ENCODE results near the gene STARD6.
"Not testable (repeated sequence)": the region's sequence is repeated elsewhere in the genome, so short reads cannot be mapped to it uniquely, and the experiment has no call there.

The STARD6 gene

DNA sequence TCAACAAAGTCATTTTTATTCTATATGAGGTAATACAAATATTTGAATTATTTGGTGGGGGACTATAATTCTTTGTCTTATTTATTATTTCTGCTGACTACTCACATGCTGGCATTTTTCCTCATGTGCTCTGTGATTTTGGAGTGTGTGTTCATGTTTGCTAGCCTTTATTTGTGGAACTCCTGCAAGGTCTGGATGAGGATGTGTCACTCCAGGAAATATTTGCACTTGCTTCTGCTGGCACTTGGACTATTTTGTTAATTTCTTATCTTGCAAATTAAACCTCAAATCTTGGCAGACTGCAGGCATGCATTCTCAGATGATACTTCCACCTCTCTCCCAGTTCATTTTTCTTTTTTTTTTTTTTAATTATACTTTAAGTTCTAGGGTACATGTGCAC lies 54.2 kb downstream of the STARD6 start:
- Histone ChIP-seq H3K36me3 (ENCODE audit: control insufficient read depth in 1 of 2, insufficient read depth in 2 of 2, low read length in 2 of 2) (no peaks in the 10 kb centered on the region), H3K9ac (ENCODE audit: low read depth in 1 of 2, low read length in 2 of 2) (no peak overlapping the region), H3K9me3 (ENCODE audit: control insufficient read depth in 1 of 2, low read length in 2 of 2) (peaks cover 0 to 2% of the 10 kb centered on the region in 2 donors), H3K4me1 (ENCODE audit: control insufficient read depth in 1 of 2, insufficient read depth in 2 of 2, low read length in 2 of 2) (no peaks in the 10 kb centered on the region), H3K4me3 (ENCODE audit: low read depth in 1 of 2, low read length in 2 of 2) (no peak overlapping the region), H3K27me3 (ENCODE audit: control insufficient read depth in 1 of 2, insufficient read depth in 2 of 2, low read length in 2 of 2) (no peaks in the 10 kb centered on the region), H3K27ac (ENCODE audit: low read depth, low read length) (no peak overlapping the region)

DNA sequence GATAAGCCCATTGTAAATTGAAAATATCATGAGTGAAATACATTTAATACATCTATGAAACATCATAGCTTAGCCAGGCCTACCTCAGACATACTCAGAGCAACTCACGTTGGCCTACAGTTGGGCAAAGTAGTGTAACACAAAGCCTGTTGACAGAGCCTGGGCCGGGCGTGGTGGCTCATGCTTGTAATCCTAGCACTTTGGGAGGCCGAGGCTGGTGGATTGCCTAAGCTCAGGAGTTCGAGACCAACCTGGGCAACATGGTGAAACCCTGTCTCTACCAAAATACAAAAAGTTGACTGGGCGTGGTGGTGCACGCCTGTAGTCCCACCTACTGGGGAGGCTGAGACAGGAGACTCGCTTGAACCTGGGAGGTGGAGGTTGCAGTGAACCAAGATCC lies 58.7 kb downstream of the STARD6 start:
- H3K9ac ChIP-seq (ENCODE audit: low read depth in 1 of 2, low read length in 2 of 2); H3K4me3 ChIP-seq (ENCODE audit: low read depth in 1 of 2, low read length in 2 of 2); H3K4me1 ChIP-seq (ENCODE audit: control insufficient read depth in 1 of 2, insufficient read depth in 2 of 2, low read length in 2 of 2); H3K27ac ChIP-seq (ENCODE audit: low read depth, low read length); H3K27me3 ChIP-seq (ENCODE audit: control insufficient read depth in 1 of 2, insufficient read depth in 2 of 2, low read length in 2 of 2); H3K36me3 ChIP-seq (ENCODE audit: control insufficient read depth in 1 of 2, insufficient read depth in 2 of 2, low read length in 2 of 2); H3K9me3 ChIP-seq (ENCODE audit: control insufficient read depth in 1 of 2, low read length in 2 of 2): not testable (repeated sequence)

DNA sequence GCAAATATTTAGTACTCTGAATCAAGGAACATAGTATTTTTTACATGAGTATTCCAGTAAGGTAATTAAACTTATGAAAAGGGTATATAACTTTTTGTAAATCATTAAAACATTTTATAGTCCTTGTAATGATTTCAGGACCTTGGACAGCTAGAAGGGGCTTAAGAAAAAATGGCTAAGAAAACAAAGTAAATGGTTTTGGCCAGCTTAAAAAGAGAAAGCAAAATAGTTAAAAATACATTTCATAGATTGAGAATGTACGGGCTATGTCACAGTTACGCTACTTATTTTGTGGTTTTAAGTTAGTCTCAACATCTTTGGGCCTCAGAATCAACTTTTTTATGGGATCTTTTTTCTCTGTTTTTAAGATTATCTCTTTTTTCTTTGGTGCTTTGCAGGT lies 61.6 kb downstream of the STARD6 start:
- Histone ChIP-seq H3K27ac (ENCODE audit: low read depth, low read length) (no peak overlapping the region), H3K4me1 (ENCODE audit: control insufficient read depth in 1 of 2, insufficient read depth in 2 of 2, low read length in 2 of 2) (no peaks in the 10 kb centered on the region), H3K36me3 (ENCODE audit: control insufficient read depth in 1 of 2, insufficient read depth in 2 of 2, low read length in 2 of 2) (peaks cover 0 to 4% of the 10 kb centered on the region in 2 donors), H3K4me3 (ENCODE audit: low read depth in 1 of 2, low read length in 2 of 2) (no peak overlapping the region), H3K9ac (ENCODE audit: low read depth in 1 of 2, low read length in 2 of 2) (no peak overlapping the region), H3K9me3 (ENCODE audit: control insufficient read depth in 1 of 2, low read length in 2 of 2) (peaks cover 0 to 2% of the 10 kb centered on the region in 2 donors), H3K27me3 (ENCODE audit: control insufficient read depth in 1 of 2, insufficient read depth in 2 of 2, low read length in 2 of 2) (no peaks in the 10 kb centered on the region)

DNA sequence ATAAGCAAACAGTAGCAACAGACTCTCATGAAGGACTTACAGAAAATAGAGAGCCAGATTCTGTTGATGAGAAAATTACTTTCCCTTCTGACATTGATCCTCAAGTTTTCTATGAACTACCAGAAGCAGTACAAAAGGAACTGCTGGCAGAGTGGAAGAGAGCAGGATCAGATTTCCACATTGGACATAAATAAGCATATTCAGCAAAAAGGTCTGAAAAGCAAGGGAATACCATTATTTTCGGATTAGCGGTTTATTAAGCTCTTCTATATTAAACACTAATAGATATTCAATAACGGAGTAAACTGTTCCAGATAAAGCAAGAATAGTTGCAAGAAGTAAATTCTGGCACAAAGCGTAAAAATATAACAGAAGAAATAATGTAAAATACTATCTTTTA lies 63.4 kb downstream of the STARD6 start:
- Histone ChIP-seq H3K4me3 (ENCODE audit: low read depth in 1 of 2, low read length in 2 of 2) (no peak overlapping the region), H3K36me3 (ENCODE audit: control insufficient read depth in 1 of 2, insufficient read depth in 2 of 2, low read length in 2 of 2) (peaks cover 0 to 5% of the 10 kb centered on the region in 2 donors), H3K4me1 (ENCODE audit: control insufficient read depth in 1 of 2, insufficient read depth in 2 of 2, low read length in 2 of 2) (no peaks in the 10 kb centered on the region), H3K9me3 (ENCODE audit: control insufficient read depth in 1 of 2, low read length in 2 of 2) (peaks cover 0 to 2% of the 10 kb centered on the region in 2 donors), H3K27ac (ENCODE audit: low read depth, low read length) (no peak overlapping the region), H3K9ac (ENCODE audit: low read depth in 1 of 2, low read length in 2 of 2) (no peak overlapping the region), H3K27me3 (ENCODE audit: control insufficient read depth in 1 of 2, insufficient read depth in 2 of 2, low read length in 2 of 2) (no peaks in the 10 kb centered on the region)

DNA sequence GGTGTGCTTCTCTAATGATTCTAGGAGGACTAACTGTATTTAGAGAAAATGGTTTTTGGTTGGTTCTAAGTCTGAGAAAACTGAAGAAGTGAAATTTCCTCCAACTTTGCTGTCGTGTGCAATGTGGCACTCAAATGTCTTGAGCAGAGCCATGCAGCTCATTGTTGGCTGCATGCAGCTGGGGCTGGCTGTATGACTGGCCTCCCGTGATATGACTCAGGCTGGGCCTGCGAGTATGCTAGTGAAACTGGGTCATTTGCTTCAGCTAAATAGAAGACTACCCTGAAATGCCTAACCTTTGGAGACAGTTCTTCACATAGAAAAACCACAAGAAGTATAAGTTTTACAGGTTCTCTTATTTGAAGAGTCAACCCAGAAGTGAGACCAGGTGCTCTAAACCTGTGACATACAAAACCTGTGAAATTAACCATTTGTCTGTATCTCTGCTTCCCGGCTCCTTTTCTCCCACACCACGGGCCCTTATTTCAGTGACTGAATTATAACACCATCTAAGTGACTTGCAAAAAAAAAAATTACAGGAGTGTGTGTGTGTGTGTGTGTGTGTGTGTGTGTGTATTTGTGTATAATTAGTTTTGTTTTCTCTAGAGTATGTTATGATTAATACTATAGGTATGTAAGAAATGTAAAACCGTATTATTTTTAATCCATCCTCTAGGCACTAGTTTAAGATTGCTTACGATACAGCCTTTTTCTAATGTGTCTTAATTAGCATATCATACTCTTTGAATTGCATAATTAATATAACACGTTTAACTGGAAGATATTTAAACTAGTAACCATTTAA lies 72.5 kb downstream of the STARD6 start:
- Histone ChIP-seq H3K9ac (ENCODE audit: low read depth in 1 of 2, low read length in 2 of 2) (no peak overlapping the region), H3K9me3 (ENCODE audit: control insufficient read depth in 1 of 2, low read length in 2 of 2) (no peaks in the 10 kb centered on the region), H3K27ac (ENCODE audit: low read depth, low read length) (no peak overlapping the region), H3K4me3 (ENCODE audit: low read depth in 1 of 2, low read length in 2 of 2) (no peak overlapping the region), H3K27me3 (ENCODE audit: control insufficient read depth in 1 of 2, insufficient read depth in 2 of 2, low read length in 2 of 2) (no peaks in the 10 kb centered on the region), H3K4me1 (ENCODE audit: control insufficient read depth in 1 of 2, insufficient read depth in 2 of 2, low read length in 2 of 2) (no peaks in the 10 kb centered on the region), H3K36me3 (ENCODE audit: control insufficient read depth in 1 of 2, insufficient read depth in 2 of 2, low read length in 2 of 2) (peaks cover 8 to 35% of the 10 kb centered on the region in 2 donors)

DNA sequence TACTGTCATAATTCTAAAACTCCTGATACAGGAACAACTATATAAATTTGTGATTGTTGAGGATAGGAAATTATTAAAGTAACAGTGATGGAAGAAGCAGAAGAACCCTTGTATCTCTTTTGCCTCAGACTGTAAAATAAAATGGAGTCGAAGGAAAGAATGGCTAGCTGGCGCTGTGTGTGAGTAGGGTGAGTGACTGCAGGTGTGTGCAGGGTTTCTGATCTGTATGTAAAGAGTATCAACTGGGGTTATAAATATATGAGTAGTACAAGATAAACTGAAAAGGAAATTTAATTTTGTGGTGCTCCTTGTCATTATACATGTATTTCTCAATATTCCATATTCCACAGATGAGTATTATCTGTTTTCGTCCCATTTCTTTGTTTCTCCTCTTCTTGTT lies 73.1 kb downstream of the STARD6 start:
- H3K27ac ChIP-seq (ENCODE audit: low read depth, low read length), result no peak overlapping the region
- peaks cover 8 to 35% of the 10 kb centered on the region in 2 donors for H3K36me3 ChIP-seq (ENCODE audit: control insufficient read depth in 1 of 2, insufficient read depth in 2 of 2, low read length in 2 of 2)
- no peaks in the 10 kb centered on the region for H3K9me3 ChIP-seq (ENCODE audit: control insufficient read depth in 1 of 2, low read length in 2 of 2)

DNA sequence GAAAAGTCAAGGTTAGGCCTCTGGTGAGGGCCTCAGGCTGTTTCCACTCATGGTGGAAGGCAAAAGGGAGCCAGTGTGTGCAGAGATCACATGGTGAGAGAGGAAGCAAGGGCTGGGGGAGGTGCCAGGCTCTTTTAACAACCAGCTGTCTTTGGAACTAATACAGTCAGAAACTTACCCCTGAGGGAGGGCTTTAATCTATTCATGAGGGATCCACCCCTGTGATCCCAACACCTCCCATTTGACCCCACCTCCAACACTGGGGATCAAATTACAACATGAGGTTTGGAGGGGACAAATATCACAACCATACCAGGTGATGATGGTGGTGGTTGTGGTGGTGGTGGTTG lies 77.5 kb downstream of the STARD6 start:
- Histone ChIP-seq H3K36me3 (ENCODE audit: control insufficient read depth in 1 of 2, insufficient read depth in 2 of 2, low read length in 2 of 2) (peaks cover 8 to 27% of the 10 kb centered on the region in 2 donors), H3K27me3 (ENCODE audit: control insufficient read depth in 1 of 2, insufficient read depth in 2 of 2, low read length in 2 of 2) (no peaks in the 10 kb centered on the region), H3K4me3 (ENCODE audit: low read depth in 1 of 2, low read length in 2 of 2) (no peak overlapping the region)

More for the DNA sequence above, 73.1 kb downstream of the STARD6 start:
- no peaks in the 10 kb centered on the region for H3K4me1 ChIP-seq (ENCODE audit: control insufficient read depth in 1 of 2, insufficient read depth in 2 of 2, low read length in 2 of 2)
- H3K4me3 ChIP-seq (ENCODE audit: low read depth in 1 of 2, low read length in 2 of 2), result no peak overlapping the region
- H3K27me3 ChIP-seq (ENCODE audit: control insufficient read depth in 1 of 2, insufficient read depth in 2 of 2, low read length in 2 of 2), result no peaks in the 10 kb centered on the region
- no peak overlapping the region for H3K9ac ChIP-seq (ENCODE audit: low read depth in 1 of 2, low read length in 2 of 2)

DNA sequence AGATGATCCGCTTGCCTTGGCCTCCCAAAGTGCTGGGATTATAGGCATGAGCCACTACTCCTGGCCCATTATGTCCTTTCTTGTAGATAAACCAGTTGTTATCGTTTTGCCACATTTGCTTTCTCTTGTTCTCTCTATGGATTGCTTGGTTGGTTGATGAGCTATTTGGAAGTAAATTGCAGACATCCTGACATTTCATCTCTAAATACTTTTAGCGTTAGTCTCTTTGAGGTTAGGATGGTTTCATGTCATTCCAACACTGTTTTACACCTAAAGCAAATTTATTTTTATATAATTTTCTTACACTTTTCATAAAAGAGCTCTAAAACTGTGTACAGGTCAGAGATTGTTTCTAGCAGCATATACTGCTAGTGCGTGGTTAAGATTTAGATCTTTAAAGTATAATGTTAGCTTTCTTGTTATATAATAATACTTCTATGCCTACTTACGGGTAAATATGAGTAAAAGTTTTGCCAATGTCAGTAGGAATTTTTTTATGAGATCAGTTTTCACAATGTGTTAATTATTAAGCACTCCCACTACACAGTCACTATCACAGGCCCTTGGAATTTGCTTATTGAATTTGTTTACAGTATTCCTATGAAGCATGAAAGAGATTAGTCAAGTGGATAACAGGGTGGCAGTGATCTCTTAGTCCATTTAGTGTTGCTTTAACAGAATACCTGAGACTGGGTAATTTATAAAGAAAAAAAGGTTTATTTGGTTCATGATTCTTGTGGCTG lies 78.0 kb downstream of the STARD6 start:
- Histone ChIP-seq H3K4me3 (ENCODE audit: low read depth in 1 of 2, low read length in 2 of 2) (no peak overlapping the region), H3K36me3 (ENCODE audit: control insufficient read depth in 1 of 2, insufficient read depth in 2 of 2, low read length in 2 of 2) (peaks cover 8 to 27% of the 10 kb centered on the region in 2 donors), H3K9me3 (ENCODE audit: control insufficient read depth in 1 of 2, low read length in 2 of 2) (no peaks in the 10 kb centered on the region), H3K27me3 (ENCODE audit: control insufficient read depth in 1 of 2, insufficient read depth in 2 of 2, low read length in 2 of 2) (no peaks in the 10 kb centered on the region), H3K9ac (ENCODE audit: low read depth in 1 of 2, low read length in 2 of 2) (no peak overlapping the region), H3K4me1 (ENCODE audit: control insufficient read depth in 1 of 2, insufficient read depth in 2 of 2, low read length in 2 of 2) (no peaks in the 10 kb centered on the region), H3K27ac (ENCODE audit: low read depth, low read length) (no peak overlapping the region)

More for the DNA sequence above, 77.5 kb downstream of the STARD6 start:
- no peak overlapping the region for H3K9ac ChIP-seq (ENCODE audit: low read depth in 1 of 2, low read length in 2 of 2)
- no peak overlapping the region for H3K27ac ChIP-seq (ENCODE audit: low read depth, low read length)
- no peaks in the 10 kb centered on the region for H3K4me1 ChIP-seq (ENCODE audit: control insufficient read depth in 1 of 2, insufficient read depth in 2 of 2, low read length in 2 of 2)
- H3K9me3 ChIP-seq (ENCODE audit: control insufficient read depth in 1 of 2, low read length in 2 of 2), result no peaks in the 10 kb centered on the region

DNA sequence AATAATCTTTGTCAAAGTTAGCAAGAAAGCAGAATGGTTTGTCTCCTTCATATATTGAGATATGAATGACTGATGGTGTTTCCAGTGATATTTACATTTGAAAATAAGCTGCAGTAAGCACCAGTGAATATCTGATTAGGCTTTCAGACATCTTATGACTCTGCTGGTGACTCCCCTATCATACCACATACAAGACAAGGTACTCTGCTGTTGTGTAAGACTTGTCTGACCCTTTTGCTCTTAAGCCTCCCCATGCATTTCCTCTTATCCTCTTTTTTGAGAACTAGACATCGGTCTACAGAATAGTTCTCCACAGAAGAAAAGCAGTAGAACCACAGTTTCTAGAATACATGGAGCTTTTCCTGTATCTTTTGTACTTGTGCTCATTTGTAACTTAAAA lies 79.0 kb downstream of the STARD6 start:
- Histone ChIP-seq H3K27ac (ENCODE audit: low read depth, low read length) (no peak overlapping the region), H3K4me1 (ENCODE audit: control insufficient read depth in 1 of 2, insufficient read depth in 2 of 2, low read length in 2 of 2) (no peaks in the 10 kb centered on the region), H3K9ac (ENCODE audit: low read depth in 1 of 2, low read length in 2 of 2) (no peak overlapping the region), H3K9me3 (ENCODE audit: control insufficient read depth in 1 of 2, low read length in 2 of 2) (no peaks in the 10 kb centered on the region), H3K4me3 (ENCODE audit: low read depth in 1 of 2, low read length in 2 of 2) (no peak overlapping the region), H3K27me3 (ENCODE audit: control insufficient read depth in 1 of 2, insufficient read depth in 2 of 2, low read length in 2 of 2) (no peaks in the 10 kb centered on the region), H3K36me3 (ENCODE audit: control insufficient read depth in 1 of 2, insufficient read depth in 2 of 2, low read length in 2 of 2) (peaks cover 0 to 21% of the 10 kb centered on the region in 2 donors)

DNA sequence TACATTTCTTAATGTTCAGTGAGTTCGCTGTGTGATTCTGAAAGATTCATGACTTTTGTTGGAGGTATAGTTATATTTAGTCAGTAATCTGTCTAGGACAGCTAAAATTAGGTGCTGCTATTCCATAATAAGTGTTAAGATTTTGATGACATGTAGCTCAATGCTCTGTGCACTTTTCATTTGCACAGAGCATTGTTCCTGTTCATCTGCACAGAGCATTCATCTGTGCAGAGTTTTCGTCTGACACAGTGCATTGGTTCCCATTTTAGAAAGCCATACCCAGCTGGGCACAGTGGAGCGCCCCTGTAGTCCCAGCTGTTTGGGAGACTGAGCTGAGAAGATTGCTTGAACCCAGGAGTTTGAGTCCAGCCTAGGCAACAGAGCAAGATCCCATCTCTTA lies 79.8 kb downstream of the STARD6 start:
- Histone ChIP-seq H3K9me3 (ENCODE audit: control insufficient read depth in 1 of 2, low read length in 2 of 2) (no peaks in the 10 kb centered on the region), H3K4me3 (ENCODE audit: low read depth in 1 of 2, low read length in 2 of 2) (no peak overlapping the region), H3K4me1 (ENCODE audit: control insufficient read depth in 1 of 2, insufficient read depth in 2 of 2, low read length in 2 of 2) (no peaks in the 10 kb centered on the region), H3K36me3 (ENCODE audit: control insufficient read depth in 1 of 2, insufficient read depth in 2 of 2, low read length in 2 of 2) (peaks cover 0 to 21% of the 10 kb centered on the region in 2 donors), H3K27me3 (ENCODE audit: control insufficient read depth in 1 of 2, insufficient read depth in 2 of 2, low read length in 2 of 2) (no peaks in the 10 kb centered on the region), H3K9ac (ENCODE audit: low read depth in 1 of 2, low read length in 2 of 2) (no peak overlapping the region), H3K27ac (ENCODE audit: low read depth, low read length) (no peak overlapping the region)

Measured in duodenal mucosa (tissue), 2 donors.